KMS-11 (cell line): ENCODE results near the gene PARP14.

Source experiments
- H2AFZ ChIP-seq: fragments of 200-600 bp; sonication (generic); 2 replicates; pipeline ENCODE4 v1.6.1; 2016; ENCODE audit warnings: antibody characterized with exemption, mixed run types, low read depth
- H3K27ac ChIP-seq: fragments of 200-600 bp; sonication (generic); 2 replicates; pipeline ENCODE4 v1.6.1; 2016; ENCODE audit warnings: mild to moderate bottlenecking, mixed run types
- H3K27me3 ChIP-seq: fragments of 200-600 bp; sonication (generic); 2 replicates; pipeline ENCODE4 v1.6.1; 2017; ENCODE audit warnings: mild to moderate bottlenecking, low read depth, mixed run types, moderate library complexity; ENCODE audit not compliant: insufficient read depth
- H3K36me3 ChIP-seq: fragments of 200-600 bp; sonication (generic); 2 replicates; pipeline ENCODE4 v1.6.1; 2017; ENCODE audit warnings: mild to moderate bottlenecking, mixed run types; ENCODE audit not compliant: insufficient read depth
- H3K4me1 ChIP-seq: fragments of 200-600 bp; sonication (generic); 2 replicates; pipeline ENCODE4 v1.6.1; 2016; ENCODE audit warnings: mild to moderate bottlenecking, low read depth, mixed run types; ENCODE audit not compliant: poor library complexity, severe bottlenecking
- H3K4me2 ChIP-seq: fragments of 200-600 bp; sonication (generic); 2 replicates; pipeline ENCODE4 v1.7.0; 2016; ENCODE audit warnings: mild to moderate bottlenecking, mixed run types
- H3K4me3 ChIP-seq: fragments of 200-600 bp; sonication (generic); IDR thresholded peaks from 2 replicates; pipeline ENCODE4 v1.6.1; 2017; ENCODE audit warnings: low read depth, low read length, mixed read lengths; ENCODE audit not compliant: insufficient read depth
- H3K79me2 ChIP-seq: fragments of 200-600 bp; sonication (generic); 2 replicates; pipeline ENCODE4 v1.6.1; 2016; ENCODE audit warnings: low read depth, mixed run types; ENCODE audit not compliant: insufficient read depth
- H3K9ac ChIP-seq: fragments of 200-600 bp; sonication (generic); 2 replicates; pipeline ENCODE4 v1.6.1; 2016; ENCODE audit warnings: mild to moderate bottlenecking, mixed run types
- H4K20me1 ChIP-seq: fragments of 200-600 bp; sonication (generic); 2 replicates; pipeline ENCODE4 v1.6.1; 2016; ENCODE audit warnings: mild to moderate bottlenecking, mixed run types; ENCODE audit not compliant: insufficient read depth
- CTCF ChIP-seq: fragments of 200-600 bp; sonication (generic); conservative IDR thresholded peaks from 2 replicates; pipeline ENCODE4 v1.6.1; 2017; ENCODE audit warnings: low read depth, mild to moderate bottlenecking, antibody characterized with exemption, low read length, moderate library complexity, mixed read lengths

The PARP14 gene

GRCh38 chr3:122680475-122681283 is at the start of gene PARP14:
Gene PARP14, plus strand, starts transcription at chr3:122680839. Its CDS starts 45 bp downstream, at chr3:122680884.
- Histone ChIP-seq H3K4me2 (peak within 1 kb of the TSS; percentile 95), H3K9ac (peak within 1 kb of the TSS; percentile 90), H3K27me3 (no peaks in the 10 kb centered on the region), H3K79me2 (no peaks in the 10 kb centered on the region), H3K4me3 (peak within 1 kb of the TSS; percentile 96), H2AFZ (peak within 1 kb of the TSS; percentile 98), H3K4me1 (peaks cover 30% of the 10 kb centered on the region), H3K36me3 (no peaks in the 10 kb centered on the region), H3K27ac (peak within 1 kb of the TSS; percentile 68), H4K20me1 (no peaks in the 10 kb centered on the region)
- peak; percentile 33; the same call in 1 of the 2 replicates for TF ChIP-seq CTCF

- no peaks in the 10 kb centered on the region for H4K20me1 ChIP-seq
- H3K27me3 ChIP-seq: no peaks in the 10 kb centered on the region
- no peaks in the 10 kb centered on the region for H3K79me2 ChIP-seq
- H3K4me1 ChIP-seq: no peaks in the 10 kb centered on the region
- no peak overlapping the region for H3K4me2 ChIP-seq
- no peak overlapping the region for H2AFZ ChIP-seq
- no peak overlapping the region for H3K4me3 ChIP-seq
- H3K36me3 ChIP-seq: no peaks in the 10 kb centered on the region
- no peak overlapping the region for H3K9ac ChIP-seq
- no peak for TF ChIP-seq CTCF
- H3K27ac ChIP-seq: no peak overlapping the region
Measured at GRCh38 chr3:122635789-122636188, 44.9 kb upstream of the PARP14 start.

- no peak for TF ChIP-seq CTCF
- H2AFZ ChIP-seq: no peak overlapping the region
- H3K4me2 ChIP-seq: no peak overlapping the region
- no peaks in the 10 kb centered on the region for H3K79me2 ChIP-seq
- no peaks in the 10 kb centered on the region for H3K4me1 ChIP-seq
- no peaks in the 10 kb centered on the region for H3K27me3 ChIP-seq
- no peak overlapping the region for H3K9ac ChIP-seq
- no peak overlapping the region for H3K4me3 ChIP-seq
- no peaks in the 10 kb centered on the region for H4K20me1 ChIP-seq
- no peak overlapping the region for H3K27ac ChIP-seq
- H3K36me3 ChIP-seq: no peaks in the 10 kb centered on the region
Measured at GRCh38 chr3:122636697-122637096, 43.9 kb upstream of the PARP14 start.

- Histone ChIP-seq H3K4me2 (no peak overlapping the region), H3K36me3 (no peaks in the 10 kb centered on the region), H3K9ac (no peak overlapping the region), H3K4me3 (no peak overlapping the region), H3K27me3 (no peaks in the 10 kb centered on the region), H2AFZ (no peak overlapping the region), H3K4me1 (peaks cover 3% of the 10 kb centered on the region), H3K79me2 (no peaks in the 10 kb centered on the region), H4K20me1 (no peaks in the 10 kb centered on the region), H3K27ac (no peak overlapping the region)
- TF ChIP-seq CTCF: no peak
Measured at GRCh38 chr3:122640437-122640999, 40.1 kb upstream of the PARP14 start.
